ENCODE measurements around the gene TOM1L2.

DNA sequence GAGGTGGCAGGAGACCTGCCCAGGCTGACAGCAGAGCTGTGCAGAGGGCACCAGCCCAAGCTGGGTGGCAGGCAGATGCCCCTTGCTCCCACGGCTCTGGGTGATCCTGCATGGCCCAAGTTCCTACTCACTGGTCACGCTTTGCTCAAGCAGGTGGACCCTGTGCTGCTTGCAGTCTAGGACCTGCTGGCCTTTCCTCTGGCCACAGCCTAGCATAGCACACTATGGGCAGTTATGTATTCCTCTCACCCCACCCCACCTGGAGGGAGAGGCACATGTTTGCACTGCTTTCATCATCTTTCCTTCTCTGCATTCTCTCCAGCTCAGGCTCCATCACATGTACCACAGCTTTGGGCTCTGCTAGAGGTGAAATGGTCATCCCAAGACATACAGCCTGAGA lies 115.8 kb downstream of the TOM1L2 start:
- no peak for TF ChIP-seq CTCF (IDR thresholded peaks at IDR 0.05)
- TF ChIP-seq ZFX (IDR thresholded peaks at IDR 0.05; ENCODE audit: borderline replicate concordance) = no peak

Data from 22Rv1 (cell line).